ENCODE measurements around the gene REEP3.

GRCh38 chr10:63543576-63543962 lies 22.4 kb downstream of the REEP3 start:
- no peak for TF ChIP-seq GATA2 (IDR thresholded peaks at IDR 0.05; ENCODE audit: low read depth, low read length)
- TF ChIP-seq GATA3 (IDR thresholded peaks at IDR 0.05; ENCODE audit: low read depth, low read length): no peak

Measured in SH-SY5Y (cell line).